Osteoblast (primary cell): ENCODE measurements around the gene MPV17. TPM values are rescaled to one million over a fixed set of nuclear protein-coding genes. Genes with fewer than 3 reads are reported as not detected.
A peak's percentile ranks its signal among the peaks of the same experiment; 100 is the strongest.
"Not testable (repeated sequence)": the region's sequence is repeated elsewhere in the genome, so short reads cannot be mapped to it uniquely, and the experiment has no call there.

Experiments
- DNase-seq: peaks from one replicate; pipeline ENCODE4 v3.0.0; 2011; ENCODE audit warnings: low spot score, mixed read lengths; ENCODE audit not compliant: insufficient read length; ENCODE audit errors: missing footprints
- H2AFZ ChIP-seq: 2 replicates; pipeline ENCODE4 v1.6.0; 2011; ENCODE audit warnings: mild to moderate bottlenecking, low read length
- H3K27ac ChIP-seq: 2 replicates; pipeline ENCODE4 v1.5.1; 2011; ENCODE audit warnings: mild to moderate bottlenecking, low read depth, low read length, moderate library complexity
- H3K27me3 ChIP-seq: 2 replicates; pipeline ENCODE4 v1.6.0; 2012; ENCODE audit warnings: mild to moderate bottlenecking, control low read depth, inconsistent platforms, low read length, moderate library complexity; ENCODE audit not compliant: insufficient read depth
- H3K36me3 ChIP-seq: 2 replicates; pipeline ENCODE4 v1.5.1; 2011; ENCODE audit warnings: mild to moderate bottlenecking, low read length, control low read depth, moderate library complexity; ENCODE audit not compliant: insufficient read depth
- H3K4me1 ChIP-seq: 2 replicates; pipeline ENCODE4 v1.5.1; 2011; ENCODE audit warnings: mild to moderate bottlenecking, low read length, control low read depth, moderate library complexity; ENCODE audit not compliant: insufficient read depth
- H3K4me2 ChIP-seq: 2 replicates; pipeline ENCODE4 v1.6.0; 2011; ENCODE audit warnings: mild to moderate bottlenecking, low read length; ENCODE audit not compliant: insufficient read depth
- H3K4me3 ChIP-seq: fragments of 200-600 bp; sonication (generic); 3 replicates; pipeline ENCODE4 v1.5.1; 2012; ENCODE audit warnings: mild to moderate bottlenecking, low read length, inconsistent platforms; ENCODE audit not compliant: insufficient read depth
- H3K79me2 ChIP-seq: 2 replicates; pipeline ENCODE4 v1.6.0; 2012; ENCODE audit warnings: mild to moderate bottlenecking, low read length, control low read depth, inconsistent platforms; ENCODE audit not compliant: insufficient read depth
- H3K9me3 ChIP-seq: 2 replicates; pipeline ENCODE4 v1.5.1; 2011; ENCODE audit warnings: low read depth, low read length, control low read depth
- H4K20me1 ChIP-seq: 2 replicates; pipeline ENCODE4 v1.6.0; 2012; ENCODE audit warnings: mild to moderate bottlenecking, low read length, control low read depth; ENCODE audit not compliant: insufficient read depth
- total RNA-seq: library from RNA; depleted of rRNA; stranded (reverse); fragments of >200 nt; gene quantifications from 2 replicates; pipeline ENCODE4 v1.2.3, GENCODE V29; 2012
- TF ChIP-seq, protein P1 (sequence below): IDR thresholded peaks from 2 replicates; pipeline ENCODE4 v1.5.1; 2011; ENCODE audit warnings: mild to moderate bottlenecking, low read depth, low read length, moderate library complexity; ENCODE audit errors: extremely low read depth

Gene MPV17
- total RNA-seq, 1 donor = 98.8 TPM

DNA sequence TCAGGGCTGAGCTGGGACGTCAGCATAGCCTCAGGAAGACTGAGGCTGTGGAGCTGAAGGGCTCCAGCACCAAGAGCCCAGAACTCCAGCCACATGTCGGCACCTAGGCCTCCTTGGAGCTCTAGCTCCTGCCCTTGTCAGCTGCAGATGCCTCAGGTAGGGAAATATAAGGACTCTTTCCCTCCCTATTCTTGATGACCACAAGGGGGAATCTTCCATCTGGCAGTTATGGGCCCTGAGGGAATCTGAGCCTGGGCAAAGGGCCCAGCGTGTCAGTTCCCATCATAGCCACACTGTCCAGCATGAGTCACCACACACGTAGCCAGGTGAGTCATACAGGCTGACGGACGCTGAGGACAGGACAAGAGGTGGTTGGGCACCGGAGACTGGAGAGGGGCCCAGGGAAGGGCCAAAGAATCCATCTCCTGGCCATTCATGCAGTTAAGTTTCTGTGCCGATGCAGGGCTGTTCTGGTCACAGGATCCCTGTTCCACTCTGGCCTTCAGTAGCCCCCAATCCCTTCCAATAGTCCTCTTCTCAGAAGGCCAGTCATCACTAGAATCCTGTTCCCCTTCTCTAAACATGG, 1.8 kb downstream of the MPV17 start:
- Histone ChIP-seq H4K20me1 (peaks cover 22% of the 10 kb centered on the region), H2AFZ (peak overlapping the region; percentile 30), H3K27me3 (no peaks in the 10 kb centered on the region), H3K4me2 (peak overlapping the region; percentile 92), H3K4me3 (peak overlapping the region; percentile 75), H3K9me3 (no peaks in the 10 kb centered on the region), H3K79me2 (peaks cover 31% of the 10 kb centered on the region), H3K27ac (peak overlapping the region; percentile 100), H3K36me3 (peaks cover 16% of the 10 kb centered on the region), H3K4me1 (peaks cover 28% of the 10 kb centered on the region)
- DNase-seq = peak; percentile 98
- TF ChIP-seq, protein P1, sequence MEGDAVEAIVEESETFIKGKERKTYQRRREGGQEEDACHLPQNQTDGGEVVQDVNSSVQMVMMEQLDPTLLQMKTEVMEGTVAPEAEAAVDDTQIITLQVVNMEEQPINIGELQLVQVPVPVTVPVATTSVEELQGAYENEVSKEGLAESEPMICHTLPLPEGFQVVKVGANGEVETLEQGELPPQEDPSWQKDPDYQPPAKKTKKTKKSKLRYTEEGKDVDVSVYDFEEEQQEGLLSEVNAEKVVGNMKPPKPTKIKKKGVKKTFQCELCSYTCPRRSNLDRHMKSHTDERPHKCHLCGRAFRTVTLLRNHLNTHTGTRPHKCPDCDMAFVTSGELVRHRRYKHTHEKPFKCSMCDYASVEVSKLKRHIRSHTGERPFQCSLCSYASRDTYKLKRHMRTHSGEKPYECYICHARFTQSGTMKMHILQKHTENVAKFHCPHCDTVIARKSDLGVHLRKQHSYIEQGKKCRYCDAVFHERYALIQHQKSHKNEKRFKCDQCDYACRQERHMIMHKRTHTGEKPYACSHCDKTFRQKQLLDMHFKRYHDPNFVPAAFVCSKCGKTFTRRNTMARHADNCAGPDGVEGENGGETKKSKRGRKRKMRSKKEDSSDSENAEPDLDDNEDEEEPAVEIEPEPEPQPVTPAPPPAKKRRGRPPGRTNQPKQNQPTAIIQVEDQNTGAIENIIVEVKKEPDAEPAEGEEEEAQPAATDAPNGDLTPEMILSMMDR = peak; percentile 74

DNA sequence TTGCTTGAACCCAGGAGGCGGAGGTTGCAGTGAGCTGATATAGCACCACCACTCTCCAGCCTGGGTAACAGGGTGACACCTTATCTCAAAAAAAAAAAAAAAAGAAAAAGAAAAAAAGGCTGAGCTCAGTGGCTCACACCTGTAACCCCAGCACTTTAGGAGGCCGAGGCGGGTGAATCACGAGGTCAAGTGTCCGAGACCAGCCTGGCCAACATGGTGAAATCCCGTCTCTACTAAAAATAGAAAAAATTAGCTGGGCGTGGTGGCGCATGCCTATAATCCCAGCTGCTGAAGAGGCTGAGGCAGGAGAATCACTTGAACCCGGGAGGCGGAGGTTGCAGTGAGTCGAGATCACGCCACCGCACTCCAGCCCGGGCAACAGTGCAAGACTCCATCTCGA, 3.1 kb downstream of the MPV17 start:
- H3K4me3 ChIP-seq, H3K27me3 ChIP-seq, H3K27ac ChIP-seq, DNase-seq, H3K9me3 ChIP-seq, H2AFZ ChIP-seq, H3K4me2 ChIP-seq: not testable (repeated sequence)
- Histone ChIP-seq H3K4me1 (peaks cover 28% of the 10 kb centered on the region), H3K79me2 (peaks cover 31% of the 10 kb centered on the region), H3K36me3 (peaks cover 15% of the 10 kb centered on the region), H4K20me1 (peaks cover 28% of the 10 kb centered on the region)

DNA sequence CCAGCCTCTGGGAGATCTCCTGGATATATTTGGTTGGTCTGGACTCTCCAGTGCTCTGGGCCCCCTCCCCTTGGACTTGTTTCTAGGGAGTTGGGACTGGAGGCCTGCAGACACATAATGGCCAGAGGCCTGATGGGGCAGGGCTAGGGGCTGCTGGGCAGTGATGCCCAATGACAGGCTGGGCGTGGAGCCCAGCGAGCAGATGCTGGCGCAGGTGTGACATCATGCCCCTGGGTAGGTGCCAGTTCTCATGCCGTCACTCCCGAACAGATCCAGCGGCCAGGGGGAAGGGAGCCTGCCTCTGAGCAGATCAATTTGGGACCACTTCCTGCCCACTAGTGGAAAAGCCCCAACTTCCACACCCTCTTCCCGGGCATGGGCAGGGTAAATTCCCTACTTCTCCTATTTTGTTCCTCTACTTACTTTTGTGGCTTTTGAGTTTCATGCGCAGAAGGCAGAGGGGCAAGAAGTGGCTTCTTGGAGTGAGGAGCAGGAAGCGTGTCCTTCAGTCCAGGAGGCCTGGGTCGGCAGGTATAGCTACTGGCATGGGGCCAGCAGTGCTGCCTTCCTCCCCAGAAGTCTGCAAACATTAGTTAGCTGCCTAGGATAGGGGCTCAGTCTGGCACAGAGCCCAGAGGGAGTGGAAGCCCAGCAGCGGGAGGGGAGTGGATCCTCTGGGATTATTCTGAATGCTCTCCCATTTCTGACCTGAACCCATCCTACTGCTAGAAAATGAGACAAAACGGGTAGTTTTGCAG, 6.1 kb downstream of the MPV17 start:
- Histone ChIP-seq H3K4me2 (no peak overlapping the region), H3K4me3 (no peak overlapping the region), H2AFZ (no peak overlapping the region), H3K79me2 (peaks cover 18% of the 10 kb centered on the region), H3K4me1 (peaks cover 14% of the 10 kb centered on the region), H4K20me1 (peaks cover 47% of the 10 kb centered on the region), H3K36me3 (peaks cover 20% of the 10 kb centered on the region), H3K9me3 (no peaks in the 10 kb centered on the region), H3K27ac (no peak overlapping the region), H3K27me3 (no peaks in the 10 kb centered on the region)
- TF ChIP-seq, protein P1 = no peak
- peak; percentile 58 for DNase-seq

DNA sequence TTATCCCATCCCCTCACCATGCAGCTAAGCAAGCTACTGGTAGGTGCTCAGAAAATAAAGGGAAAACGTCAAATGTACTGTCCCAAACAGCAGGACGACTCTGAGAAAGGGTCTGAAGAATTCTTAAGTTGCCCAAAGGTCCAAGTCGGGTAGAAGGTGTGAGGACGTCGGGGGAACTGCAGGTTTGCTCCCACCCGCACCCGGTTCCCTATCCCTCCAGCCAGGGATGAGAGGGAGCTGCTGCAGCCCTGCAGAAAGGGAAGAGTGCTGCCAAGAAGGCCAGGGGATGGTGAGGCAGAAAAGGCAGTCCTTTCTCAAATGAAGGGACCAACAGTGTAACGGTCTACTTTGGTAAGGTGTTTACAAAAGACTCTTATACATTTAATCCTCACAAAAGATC, 7.8 kb downstream of the MPV17 start:
- Histone ChIP-seq H2AFZ (no peak overlapping the region), H4K20me1 (peaks cover 49% of the 10 kb centered on the region), H3K27me3 (no peaks in the 10 kb centered on the region), H3K79me2 (peaks cover 11% of the 10 kb centered on the region), H3K36me3 (peaks cover 24% of the 10 kb centered on the region), H3K4me3 (no peak overlapping the region), H3K9me3 (no peaks in the 10 kb centered on the region), H3K4me1 (no peaks in the 10 kb centered on the region), H3K4me2 (no peak overlapping the region), H3K27ac (no peak overlapping the region)
- DNase-seq = peak; percentile 70
- TF ChIP-seq, protein P1 = no peak
